GM18520 (cell line): Measurements from ENCODE around the gene PRDM12.
"Not testable (repeated sequence)": the region's sequence is repeated elsewhere in the genome, so short reads cannot be mapped to it uniquely, and the experiment has no call there.

ENCODE experiments used
- ATAC-seq: cut with Tn5 transposase; IDR thresholded peaks from one replicate; pipeline ENCODE4 v1.9.1; 2021; ENCODE audit not compliant: unreplicated experiment

PRDM12 gene

DNA sequence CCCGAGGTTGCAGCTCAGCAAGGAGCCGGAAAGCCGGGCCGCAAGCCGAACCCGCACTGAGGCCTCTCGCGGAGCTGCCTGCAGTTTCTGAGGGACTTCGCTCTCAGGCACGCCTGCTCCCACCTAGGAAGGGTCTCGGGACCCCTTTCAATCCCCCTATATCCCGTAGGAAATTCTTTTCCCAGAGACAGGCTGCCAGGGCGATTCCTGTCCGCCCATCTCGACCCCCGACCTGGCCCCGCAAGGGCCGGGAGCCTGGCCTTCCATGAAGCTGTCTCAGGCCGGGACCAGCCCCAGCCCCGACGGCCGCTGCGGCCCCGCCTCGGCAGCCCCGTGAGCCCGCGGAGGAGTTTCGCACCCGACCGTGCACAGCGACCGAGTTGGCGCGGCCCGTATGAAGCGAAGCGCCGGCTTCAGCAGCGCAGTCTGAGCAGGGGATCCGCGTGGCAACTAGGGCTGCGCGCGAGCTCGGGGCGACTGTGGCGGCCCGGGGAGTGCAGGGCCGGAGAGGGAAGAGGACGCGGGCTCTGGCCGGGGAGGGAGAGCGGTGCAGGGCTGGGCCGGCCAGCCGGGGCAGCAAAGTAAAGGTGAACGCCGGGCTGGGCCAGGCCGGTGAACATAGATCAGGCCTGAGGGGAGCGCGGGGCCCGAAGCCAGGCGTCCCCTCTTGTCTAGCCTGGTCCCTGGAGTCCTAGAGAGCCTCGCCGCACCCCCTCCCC, 977 bp upstream of the PRDM12 start:
- ATAC-seq = no peak

DNA sequence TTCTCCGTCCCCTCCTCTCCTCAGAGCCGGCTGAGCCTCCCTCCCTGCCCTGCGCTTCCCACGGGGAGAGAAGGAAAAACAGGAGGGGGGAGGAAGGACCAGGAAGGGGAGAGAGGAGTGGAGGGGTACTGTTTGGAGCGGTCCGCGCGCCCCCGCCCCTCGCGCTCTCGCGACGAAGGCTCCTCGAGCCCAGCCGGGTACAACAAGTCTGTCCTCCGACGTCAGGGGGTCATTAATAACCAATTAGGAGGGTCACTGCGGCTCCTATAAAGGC, 480 bp upstream of the PRDM12 start:
- no peak for ATAC-seq

DNA sequence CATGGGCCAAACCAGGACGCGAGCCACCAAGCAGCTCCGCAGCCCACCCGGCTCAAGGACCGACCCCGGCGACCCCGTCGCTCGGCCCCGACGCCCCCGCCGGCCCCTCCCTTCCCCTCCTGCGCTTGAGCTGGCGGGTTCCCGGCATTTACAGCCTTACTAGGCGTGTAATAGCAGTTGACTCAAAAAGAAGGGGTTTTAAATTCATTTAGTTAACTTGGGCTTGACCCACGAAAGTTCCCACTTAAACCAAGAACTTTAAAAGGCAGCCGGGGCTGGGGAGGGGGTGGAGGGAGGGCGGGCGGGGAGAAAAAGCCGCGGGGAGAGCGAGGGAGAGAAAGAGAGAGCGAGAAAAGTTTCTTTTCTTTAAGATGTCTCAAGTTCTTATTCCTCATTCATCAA, 636 bp downstream of the PRDM12 start:
- no peak for ATAC-seq

DNA sequence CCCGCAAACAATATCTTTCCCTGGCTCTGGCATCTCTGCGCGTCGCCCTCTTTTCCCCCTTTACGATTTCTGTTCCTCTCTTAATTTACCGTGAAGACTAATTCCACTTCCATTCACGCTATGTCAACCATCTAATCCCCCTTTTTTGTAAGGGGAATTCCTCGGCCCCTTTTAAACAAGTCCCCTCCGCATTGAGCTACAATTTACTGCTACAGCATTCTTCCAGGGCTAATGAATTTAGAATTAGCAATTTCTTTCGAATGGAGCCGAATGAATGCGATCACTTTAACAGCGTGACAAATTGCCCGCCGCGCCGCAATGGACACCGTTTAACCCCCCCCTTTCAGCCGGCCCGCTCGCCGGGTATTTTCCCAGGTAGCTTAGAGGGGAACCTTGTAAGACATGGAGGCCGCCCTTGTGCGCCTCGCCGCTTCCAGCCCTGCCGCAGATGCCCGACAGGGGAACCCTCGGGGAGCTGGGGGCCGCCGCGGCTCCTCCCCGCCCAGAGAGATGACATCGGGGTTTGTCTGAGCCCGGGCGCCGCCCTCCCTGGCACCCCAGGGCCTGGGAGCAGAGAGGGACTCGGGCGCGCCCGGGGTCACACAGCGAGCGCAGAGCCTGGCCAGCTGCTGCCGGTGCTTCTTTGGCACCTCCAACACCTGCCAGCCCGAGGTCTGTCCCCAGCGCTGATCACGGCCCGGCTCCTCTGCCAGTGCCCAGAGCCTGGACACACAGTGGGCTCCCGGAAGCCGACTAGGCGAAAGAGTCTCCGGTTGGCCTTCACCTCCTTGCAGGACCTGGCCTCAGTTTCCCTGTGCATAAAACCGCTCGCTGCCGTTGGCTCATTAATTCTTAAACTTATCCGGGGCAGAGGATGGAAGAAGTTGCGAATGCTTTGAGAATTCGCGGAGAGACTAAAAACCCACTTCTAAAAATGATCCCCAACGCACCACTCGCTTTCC, 1.3 kb downstream of the PRDM12 start:
- ATAC-seq = no peak

DNA sequence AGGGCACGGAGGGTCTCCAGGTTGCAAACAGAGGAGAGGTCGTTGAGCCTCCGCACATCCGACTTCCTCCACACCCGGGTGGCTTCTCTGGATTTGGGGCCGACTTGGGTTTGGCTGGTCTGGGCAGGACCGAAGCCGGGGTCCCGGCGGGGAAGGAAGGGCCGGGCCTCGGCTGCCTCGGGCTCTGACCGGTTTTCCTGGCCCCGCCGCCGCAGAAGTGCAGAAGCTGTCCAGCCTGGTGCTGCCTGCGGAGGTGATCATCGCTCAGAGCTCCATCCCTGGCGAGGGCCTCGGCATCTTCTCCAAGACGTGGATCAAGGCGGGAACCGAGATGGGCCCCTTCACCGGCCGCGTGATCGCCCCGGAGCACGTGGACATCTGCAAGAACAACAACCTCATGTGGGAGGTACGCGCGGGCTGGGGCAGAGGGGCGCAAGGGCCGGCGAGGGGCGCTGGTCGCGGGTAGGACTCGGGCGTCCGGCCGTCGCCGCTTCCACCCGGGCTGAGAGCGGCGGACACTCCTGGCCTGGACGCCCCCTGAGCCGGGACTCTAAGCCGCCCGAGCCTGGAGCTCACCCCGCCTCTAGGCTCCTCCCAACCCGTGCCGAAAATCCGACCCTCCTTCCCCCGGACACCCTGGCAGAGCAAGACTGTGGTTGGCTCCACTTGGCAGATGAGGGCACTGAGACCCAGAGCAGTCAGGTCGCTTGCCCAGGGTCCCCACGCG, 2.2 kb downstream of the PRDM12 start:
- ATAC-seq = no peak

DNA sequence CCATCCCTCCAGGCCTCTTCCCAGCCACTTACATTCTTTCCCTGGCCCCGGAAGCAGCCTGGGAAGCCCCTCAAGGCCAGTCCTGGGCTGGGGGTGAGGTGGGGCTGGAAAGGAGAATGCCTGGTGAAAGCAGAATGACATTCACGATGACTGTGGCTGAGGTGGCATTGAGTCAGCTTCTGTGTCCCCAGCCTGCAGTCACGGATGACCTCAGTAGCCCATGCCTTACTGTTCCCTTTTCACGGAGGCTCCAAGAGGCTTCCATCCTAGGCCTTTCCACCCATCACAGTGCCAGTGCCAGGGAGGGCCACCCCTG, 2.7 kb downstream of the PRDM12 start:
- no peak for ATAC-seq

DNA sequence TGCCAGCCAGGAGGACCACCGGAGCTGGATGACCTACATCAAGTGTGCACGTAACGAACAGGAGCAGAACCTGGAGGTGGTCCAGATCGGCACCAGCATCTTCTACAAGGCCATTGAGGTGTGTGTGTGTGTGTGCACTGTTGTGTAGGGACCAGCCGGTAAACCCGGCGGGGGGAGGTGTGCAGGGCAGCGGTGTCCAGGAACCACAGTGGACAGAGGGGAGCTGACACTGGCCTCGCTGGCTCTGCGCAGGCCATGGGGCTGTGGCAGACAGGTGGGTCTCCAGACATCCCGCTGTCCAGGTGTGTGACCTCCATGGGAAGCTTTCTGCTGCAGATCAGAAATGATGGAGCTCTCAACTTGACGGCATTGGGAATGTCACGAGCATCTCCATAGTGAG, 3.8 kb downstream of the PRDM12 start:
- ATAC-seq = no peak

DNA sequence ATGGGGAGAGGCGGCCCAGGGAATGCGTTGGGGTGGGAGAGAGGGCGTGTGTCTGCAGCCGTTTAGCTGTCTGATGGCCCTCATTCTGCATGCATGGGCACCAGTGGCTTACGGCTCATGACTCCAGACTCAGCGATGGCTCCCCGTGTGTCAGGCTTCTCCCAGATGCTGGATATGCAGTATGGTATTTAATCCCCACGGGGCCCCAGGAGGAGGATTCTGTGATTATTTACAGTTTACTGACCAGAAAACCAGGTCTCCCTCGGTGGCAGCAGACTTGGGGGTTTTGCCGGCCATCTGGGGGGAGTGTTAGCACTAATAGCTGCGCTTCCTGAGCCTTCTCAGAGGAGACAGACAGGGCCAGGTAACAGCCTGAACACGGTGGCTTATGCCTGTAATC, 4.3 kb downstream of the PRDM12 start:
- ATAC-seq = no peak

DNA sequence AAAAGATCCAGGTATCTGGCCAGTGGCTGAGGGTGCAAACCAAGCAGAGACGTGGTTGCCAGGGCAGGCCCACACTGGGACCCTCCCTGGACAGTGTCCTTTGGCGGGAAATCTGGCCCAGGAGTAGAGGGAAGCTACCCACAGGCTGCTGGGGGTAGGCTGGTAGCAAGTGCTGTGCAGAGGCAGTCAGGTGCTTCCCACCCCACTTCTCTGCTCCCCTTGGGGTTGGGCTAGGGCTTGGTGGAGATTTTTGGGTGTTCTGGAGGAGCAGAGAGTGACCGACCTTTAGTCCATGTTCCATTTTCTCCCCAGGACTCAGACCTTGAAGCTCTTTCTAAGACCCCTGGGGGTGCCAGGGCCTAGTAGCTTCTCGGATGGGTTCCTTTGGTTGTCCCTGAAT, 5.6 kb downstream of the PRDM12 start:
- no peak for ATAC-seq

DNA sequence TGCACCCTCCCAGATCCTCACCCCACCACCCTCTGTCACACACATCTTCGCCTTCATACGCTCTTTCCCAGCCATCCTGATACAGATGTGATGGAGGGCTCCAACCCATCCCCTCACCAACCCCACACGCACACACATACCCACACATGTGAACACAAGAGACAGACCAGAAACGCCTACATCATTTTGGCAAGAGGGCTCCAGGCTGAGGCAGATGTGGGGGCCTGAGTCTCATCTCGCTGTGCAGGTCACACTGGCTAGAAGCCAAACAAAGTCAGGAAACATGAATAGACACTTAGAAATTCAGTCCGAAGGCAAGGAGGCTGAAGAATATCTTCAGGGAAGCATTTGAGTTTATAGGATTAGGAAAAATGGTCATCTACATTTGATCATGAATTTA, 6.2 kb downstream of the PRDM12 start:
- ATAC-seq = no peak

DNA sequence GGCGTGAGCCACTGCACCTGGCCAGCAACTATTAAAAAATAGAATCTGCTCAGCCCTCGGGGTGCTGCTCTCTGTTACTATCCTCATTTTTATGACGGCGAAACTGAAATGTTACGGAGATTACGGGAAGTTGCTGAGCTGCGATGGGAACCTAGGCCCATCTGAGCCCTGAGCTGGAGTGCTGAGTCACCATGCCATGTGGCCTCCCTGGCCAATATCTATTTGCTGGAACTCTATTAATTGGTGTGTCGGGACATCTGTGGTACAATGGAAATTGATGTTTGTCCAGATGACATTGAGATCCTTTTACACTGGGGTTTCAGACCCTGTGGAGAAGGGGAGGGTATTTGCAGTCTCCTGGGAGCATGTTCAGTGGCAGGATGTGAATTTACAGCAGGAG, 8.1 kb downstream of the PRDM12 start:
- no peak for ATAC-seq

DNA sequence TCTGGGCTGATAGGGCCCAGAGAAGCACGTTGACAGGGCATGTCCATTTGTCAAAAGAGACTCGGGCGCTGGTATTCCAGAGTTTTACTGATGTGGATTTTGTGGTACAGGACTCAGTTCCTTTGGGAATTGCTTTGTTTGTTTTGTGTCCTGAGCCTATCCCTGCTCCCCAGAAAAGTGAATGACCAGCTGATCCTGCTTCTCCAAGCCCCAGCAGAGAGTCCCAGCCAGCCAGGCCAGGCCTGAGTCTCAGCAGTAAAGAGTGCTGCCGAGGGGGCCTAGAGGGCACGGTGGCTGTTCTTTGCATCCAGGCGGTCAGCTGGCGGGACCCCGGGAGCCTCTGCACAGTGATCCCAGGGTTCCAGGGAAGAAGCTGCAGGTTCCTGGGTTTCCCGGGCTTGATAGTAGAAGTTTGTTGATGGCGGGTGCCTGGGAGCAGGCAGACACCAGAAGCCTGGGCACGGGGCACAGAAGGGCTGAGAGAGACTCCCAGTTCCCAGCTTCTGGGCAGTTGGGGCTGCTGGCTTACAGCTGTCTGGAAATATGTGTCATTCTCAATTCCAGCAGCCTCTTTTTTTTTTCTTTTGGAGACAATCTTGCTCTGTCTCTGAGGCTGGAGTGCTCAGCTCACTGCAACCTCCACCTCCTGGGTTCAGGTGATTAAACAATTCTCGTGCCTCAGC, 8.7 kb downstream of the PRDM12 start:
- ATAC-seq = no peak

DNA sequence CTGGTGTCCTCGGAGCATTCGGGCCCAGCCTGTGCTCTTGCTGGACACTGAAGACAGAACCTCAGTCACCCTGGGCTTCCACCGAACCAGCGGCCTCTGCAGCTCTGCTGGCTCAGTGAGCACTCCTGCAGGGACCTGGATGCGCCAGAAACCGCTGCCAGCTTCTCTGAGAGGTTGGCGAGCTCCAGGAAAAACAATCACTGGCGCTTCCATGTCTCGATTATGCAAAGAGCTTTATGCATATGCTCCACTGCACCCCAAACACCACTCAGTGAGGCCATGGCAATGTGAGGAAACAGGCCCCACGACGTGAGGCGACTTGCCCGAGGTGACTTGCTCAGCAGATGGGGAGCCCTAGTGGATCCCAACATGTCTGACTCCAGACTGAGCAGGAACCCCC, 11.0 kb downstream of the PRDM12 start:
- ATAC-seq = no peak

DNA sequence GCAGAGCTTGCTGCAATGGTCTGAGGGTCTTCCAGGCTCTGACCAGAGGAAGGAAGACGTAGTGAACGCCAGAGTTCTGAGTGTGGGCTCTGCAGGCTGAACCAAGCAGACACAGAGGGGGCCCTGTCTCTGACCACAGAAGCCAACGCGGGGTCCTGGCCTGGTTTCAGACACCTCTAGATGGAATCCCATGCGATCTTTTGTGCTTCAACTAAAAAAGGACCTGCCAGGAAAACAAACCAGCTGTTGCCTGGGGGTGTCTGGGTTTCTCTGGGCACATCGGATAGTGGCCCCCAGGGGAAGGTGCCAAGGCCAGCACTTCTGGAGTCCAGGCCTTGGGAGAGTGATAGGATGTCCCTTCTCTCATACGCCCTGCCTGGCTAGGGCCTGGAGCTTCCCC, 12.9 kb downstream of the PRDM12 start:
- no peak for ATAC-seq

DNA sequence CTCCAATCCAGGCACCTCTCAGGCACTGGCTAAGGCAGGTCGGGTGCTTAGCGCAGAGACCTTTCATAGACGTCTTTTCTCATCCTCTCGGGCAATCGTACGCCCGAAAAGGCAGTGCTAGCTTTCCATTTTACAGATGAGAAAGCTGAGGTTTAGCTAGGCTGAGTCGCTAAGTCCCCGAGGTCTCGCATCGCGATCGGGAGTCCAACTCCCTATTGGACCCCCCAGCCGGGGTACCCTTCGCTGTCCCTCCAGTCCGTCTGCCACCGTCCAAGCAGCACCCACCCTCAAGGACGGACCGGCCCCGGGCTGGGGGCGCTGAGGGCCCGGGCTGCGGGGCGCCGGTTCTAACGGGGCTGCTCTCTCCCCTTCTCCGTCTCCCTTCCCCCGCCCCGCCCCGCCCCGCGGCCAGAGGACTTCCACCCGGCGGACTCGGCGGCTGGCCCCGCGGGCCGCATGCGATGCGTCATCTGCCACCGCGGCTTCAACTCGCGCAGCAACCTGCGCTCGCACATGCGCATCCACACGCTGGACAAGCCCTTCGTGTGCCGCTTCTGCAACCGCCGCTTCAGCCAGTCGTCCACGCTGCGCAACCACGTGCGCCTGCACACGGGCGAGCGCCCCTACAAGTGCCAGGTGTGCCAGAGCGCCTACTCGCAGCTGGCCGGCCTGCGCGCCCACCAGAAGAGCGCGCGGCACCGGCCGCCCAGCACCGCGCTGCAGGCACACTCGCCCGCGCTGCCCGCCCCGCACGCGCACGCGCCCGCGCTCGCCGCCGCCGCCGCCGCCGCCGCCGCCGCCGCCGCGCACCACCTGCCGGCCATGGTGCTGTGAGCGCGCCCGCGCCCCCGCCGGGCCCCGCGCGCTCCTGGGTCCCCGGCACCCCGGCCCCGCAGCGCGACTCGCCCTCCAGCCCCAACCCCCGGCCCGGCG, 16.7 kb downstream of the PRDM12 start:
- ATAC-seq = no peak

DNA sequence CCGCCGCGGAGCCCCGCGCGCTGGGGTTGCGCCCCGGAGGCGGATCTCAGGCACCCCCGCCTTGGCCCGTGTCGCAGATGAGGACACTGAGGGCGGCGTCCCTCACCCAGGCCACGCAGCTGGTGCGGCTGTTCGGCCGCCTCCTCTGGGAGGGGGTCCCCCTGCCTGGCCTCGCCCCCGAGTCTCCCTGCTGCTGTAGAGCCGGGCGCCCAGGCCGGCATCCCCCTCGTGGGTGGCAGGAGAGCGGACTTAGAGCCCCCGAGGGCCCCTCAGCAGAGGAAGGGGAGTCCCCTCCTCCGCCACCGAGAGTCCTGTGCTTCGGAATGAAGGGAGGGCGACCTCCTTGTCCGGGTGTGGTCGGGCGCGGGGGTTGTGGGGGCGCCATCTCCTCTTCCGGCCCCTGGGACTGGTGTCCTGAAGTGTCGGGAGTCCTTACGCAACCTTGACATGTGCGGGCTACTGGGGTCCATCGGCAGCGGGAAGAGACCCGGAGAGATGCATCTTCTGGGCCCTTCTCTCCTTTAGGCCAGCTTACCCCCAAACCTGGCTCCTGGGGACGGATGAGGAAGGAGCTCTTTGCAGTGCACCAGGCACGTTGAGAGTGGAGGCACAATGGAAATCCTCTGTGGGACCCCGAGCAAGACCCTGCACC, 17.5 kb downstream of the PRDM12 start:
- ATAC-seq = no peak

DNA sequence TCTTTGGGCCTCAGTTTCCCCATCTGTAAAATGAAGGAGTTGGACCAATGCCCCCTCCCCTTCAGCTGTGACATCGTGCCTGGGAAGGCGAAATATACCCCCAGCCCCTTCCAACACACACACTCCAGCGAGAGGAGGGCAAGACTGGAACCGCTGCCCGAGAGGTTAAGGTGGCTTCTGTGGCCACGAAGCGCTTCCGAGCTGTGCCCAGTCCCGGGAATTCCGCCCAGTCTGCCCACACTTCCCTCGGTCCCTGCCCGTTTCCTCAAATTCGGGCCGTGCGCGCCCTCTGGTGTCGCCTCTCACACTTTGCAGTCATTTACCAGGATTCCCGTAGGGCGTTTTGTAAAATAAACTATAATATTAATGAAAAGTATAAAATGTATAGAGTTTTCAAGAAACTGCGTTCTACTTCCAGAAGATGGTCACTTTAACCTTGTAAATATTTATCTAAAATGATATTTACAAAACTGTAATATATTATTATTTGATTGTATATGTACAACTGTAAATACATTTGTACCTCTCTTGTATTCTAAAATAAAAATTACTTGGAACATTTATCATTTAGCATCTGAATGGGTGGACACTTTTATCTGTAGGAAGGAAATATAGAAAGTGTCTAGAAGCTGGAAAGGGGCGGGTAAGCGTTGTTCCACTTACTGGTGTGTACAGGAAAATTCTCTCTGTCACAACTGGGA, 18.2 kb downstream of the PRDM12 start:
- ATAC-seq = no peak

DNA sequence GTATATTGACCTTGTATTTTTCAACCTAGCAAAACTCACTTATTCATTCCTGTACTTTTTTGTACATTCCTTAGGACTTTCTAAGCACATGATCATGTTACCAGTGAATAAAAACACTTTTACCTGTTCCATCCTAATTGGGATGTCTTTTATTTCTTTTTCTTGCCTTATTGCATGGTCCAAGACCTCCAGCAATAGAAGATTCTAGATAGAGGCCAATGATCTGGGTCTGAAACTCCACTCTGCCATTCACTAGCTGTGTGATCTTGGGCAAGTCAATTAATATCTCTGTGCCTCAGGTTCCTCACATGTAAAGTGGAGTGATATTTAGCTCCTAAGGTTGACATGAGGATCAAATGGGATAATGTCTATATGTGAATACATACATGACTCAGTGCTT, 20.7 kb downstream of the PRDM12 start:
- ATAC-seq = no peak

DNA sequence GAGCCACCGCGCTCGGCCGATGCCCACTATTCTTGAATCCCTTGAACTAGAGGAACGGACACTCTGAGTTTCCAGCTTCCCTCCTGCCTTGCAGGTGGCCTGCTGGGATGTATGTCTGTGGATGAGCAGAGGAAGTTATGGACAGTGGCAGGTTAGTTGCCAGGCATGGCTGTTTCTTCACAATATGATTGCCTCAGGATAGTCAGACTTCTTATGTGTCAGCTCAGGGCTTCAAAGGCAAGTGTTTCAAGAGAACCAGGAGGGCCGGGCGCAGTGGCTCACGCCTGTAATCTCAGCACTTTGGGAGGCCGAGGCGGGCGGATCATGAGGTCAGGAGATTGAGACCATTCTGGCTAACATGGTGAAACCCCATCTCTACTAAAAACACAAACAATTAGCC, 21.6 kb downstream of the PRDM12 start:
- not testable (repeated sequence) for ATAC-seq
